HG03439 (cell line): ENCODE results near the gene ALOXE3.

Source experiments
- ATAC-seq: cut with Tn5 transposase; IDR thresholded peaks from one replicate; pipeline ENCODE4 v1.9.1; 2021; ENCODE audit warnings: mild to moderate bottlenecking, moderate library complexity; ENCODE audit not compliant: unreplicated experiment

ALOXE3 gene

DNA sequence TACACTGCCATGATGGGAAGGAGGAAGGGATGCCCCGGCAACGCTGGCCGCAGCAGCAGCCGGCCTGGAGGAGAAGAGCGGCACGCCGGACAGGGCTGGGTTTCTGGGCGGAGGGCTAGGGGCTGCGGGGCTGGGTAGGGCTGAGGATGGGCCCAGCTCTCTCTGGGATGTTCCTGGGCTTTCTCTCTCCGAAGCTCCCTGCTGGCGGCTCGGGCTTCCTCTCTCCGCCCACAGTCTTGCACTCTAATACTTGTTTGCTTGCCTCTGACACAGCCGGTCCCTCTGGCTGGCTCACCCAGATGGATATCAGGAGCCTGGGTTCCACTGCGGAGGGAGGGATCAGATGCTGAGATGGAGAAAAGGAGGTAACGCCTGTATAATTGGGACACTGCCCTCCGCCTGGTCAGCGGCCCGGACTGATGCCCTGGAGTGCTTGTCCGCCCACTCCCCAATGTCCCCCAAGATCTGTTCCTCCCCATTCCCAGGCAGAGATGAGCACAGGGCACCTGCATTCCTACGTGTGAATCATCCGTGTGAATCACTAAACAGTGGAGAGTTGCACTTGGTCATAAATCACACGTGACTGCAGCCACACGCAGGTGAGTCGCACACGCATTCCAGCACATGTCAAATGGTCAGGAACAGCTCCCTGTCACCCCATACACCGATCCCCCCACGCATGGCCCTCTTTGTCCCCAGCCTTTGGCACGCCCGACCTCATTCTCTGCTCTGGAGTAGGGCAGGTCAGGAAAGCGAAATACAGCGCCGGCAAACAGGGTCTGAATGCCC, at the start of gene ALOXE3:
Gene ALOXE3 (minus strand): TSS at position 535 of the 789 bp plus-strand sequence. CDS start 524 bp downstream, at position 11.
- ATAC-seq, result peak; percentile 0

DNA sequence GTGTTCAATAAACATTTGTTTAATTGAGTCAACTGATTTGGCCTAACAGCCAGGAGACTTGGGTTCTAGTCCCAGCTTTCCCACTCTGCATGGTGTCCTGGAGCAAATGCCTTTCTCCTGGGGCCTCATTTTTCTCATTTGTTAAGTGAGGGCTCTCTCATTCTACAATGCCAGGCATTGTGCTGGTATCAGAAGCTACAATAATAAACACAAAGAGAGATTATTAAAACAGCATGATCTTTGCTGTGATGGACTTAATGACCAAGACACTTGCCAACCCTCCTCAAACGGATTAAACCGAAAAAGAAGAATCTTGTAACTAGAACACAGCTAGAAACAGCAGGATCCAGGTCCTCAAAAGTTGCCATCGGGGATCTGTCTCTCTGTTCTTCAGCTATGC, 49.2 kb upstream of the ALOXE3 start:
- no peak for ATAC-seq

- no peak for ATAC-seq
Observed at GRCh38 chr17:8166731-8167130, 48.4 kb upstream of the ALOXE3 start.

DNA sequence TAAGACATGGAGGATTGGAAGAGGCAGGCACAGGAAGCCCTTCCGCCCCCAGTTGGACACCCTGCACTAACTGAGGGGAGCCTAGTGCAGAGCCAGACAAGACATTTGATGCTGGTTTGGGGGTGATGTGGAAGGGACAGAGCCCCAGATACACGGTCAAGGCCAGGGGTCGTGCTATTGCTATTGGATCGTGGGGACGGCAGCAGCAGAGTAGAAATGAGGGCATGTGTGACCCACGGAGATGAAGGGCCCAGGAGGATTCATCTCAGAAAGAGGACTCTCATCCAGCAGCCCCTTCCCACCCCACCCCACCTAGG, 46.5 kb upstream of the ALOXE3 start:
- ATAC-seq, result no peak

- ATAC-seq, result no peak
Observed at GRCh38 chr17:8163978-8164814, 45.9 kb upstream of the ALOXE3 start.

DNA sequence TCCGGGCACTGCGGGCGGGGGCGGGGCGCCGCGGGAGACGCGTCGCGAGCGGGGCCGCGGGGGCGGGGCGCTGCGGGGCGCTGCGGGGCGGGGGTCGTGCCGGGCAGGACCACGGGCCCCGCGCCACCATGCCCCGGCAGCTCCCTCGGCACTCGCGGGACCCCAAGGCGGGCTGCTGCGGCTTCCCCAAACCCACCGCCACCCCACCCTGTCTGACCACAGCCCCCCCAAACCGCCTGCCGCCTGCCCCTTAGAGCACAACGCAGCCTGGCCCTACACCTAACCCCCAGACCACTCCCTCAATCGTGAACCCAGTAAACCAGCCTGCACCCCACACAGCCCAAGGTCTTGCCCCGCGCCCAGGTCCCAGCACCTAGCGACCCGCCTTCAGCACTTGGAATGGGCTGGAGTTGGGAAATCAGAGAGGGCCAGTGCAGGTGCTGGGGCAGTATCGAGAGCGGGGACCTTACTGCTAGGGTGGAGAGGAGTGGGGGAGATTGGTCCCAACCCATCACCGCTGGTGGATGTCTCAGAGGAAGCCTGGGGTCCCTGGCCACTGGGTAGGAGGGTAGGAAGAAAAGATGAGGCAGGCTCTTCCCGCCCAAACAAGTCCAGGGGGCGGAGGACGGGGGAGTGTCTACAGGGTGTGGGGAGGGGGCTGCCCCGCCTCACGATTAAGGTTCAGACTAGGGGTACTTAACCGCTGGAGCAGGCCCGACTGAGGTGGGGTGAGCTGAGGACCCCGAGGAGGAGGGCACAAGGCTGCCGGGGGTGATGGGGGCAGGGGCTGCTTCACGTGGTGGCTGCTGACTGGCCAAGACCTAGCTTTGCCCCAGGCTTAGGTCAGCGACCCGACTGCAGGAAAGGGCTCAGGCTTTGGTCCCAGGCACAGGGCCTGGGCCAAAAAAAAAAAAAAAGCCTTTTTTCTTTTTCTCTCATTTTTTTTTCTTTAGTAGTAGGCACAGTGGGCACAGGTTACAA, 45.0 kb upstream of the ALOXE3 start:
- ATAC-seq, result no peak

GRCh38 chr17:8162233-8162996, 44.1 kb upstream of the ALOXE3 start, which contains the start of gene VAMP2:
Gene VAMP2 (minus strand): TSS chr17:8162948. CDS start chr17:8162879, 69 bp downstream.
- ATAC-seq, result no peak

GRCh38 chr17:8161289-8162232, 43.2 kb upstream of the ALOXE3 start:
- ATAC-seq, result no peak

DNA sequence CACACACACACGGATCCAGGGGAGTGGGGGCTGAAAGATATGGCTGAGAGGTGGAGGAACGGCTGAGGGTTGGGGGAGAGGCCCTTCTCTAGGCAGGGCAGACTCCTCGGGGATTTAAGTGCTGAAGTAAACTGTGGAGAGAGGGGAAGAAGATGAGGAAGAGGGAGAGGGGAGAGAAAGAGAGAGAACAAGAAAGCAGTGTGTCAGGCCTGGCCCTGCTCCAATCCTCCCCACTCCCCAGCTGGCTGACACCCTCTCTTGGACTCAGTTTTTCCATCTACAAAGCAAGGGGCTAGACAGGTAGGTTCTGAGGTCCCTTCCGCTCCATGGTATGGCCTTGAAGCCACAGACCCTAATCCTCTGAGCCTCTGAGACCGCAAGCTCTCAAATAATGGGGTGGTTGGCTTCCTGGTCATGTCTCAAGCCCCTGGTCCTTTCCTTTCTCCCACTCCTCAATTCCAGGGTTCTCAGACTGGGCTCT, 42.5 kb upstream of the ALOXE3 start:
- no peak for ATAC-seq

DNA sequence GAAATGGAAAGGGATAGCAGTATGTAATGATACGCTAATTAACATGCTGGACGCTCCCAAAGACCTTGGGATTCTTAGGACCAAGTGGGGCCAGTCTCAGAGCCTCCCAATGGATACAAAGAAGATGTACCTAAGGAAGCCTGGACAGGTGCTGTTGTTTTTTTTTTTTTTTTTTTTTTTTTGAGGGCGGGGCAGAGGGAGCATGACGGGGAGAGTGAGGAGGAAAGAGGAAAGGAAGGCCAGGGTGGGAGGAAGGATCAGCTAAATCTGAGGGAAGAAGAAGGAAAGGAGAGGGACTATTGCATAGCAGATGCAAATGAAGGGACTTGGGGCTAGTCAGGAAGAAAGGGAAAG, 41.9 kb upstream of the ALOXE3 start:
- ATAC-seq, result no peak

- no peak for ATAC-seq
Observed at GRCh38 chr17:8159459-8160223, 41.3 kb upstream of the ALOXE3 start.

DNA sequence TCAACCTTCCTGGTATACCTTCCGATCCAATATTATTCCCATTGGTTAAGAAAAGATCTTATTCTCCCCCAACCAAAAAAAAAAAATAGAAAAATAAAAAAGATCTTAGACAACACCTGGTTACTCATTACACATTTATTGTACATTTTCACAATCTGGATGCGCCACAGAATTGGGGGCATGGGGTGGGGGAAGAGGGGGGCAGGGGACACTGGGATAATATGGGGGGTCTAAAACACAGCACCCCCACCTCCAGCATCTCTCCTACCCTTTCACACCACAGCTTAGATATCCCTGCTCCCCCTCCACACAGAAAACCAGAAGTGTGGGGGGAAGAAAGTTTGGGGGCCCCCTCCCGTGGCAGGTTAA, 40.7 kb upstream of the ALOXE3 start:
- no peak for ATAC-seq

DNA sequence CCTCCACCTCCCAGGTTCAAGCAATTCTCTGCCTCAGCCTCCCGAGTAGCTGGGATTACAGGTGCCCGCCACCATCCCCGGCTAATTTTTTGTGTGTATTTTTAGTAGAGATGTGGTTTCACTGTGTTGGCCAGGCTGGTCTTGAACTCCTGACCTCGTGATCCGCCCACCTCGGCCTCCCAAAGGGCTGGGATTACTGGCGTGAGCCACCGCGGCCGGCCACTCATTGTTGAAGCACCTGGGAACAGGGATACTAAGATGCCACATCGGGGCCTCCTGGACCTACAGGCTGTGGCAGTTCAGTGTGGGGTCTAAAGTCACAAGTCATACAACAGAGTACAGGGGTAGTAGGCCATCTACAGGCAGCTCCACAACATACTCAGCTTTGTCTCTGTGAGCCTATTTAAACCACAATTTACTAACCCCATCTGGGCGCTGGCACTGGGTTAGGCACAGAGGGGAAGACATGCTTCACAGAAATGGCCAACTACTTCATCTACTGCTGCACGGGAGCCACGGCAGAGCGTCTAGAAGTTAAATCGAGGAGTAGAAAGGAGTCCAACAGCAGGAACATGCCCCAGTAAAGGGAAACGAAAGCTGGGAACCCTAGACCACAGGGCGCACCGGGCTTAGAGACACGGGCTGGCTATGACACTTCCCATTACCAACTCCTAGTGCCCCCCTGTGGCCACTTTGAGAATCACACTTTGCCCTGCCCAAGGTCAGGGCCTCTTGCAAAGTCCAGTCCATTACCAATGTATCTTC, 40.1 kb upstream of the ALOXE3 start:
- no peak for ATAC-seq

DNA sequence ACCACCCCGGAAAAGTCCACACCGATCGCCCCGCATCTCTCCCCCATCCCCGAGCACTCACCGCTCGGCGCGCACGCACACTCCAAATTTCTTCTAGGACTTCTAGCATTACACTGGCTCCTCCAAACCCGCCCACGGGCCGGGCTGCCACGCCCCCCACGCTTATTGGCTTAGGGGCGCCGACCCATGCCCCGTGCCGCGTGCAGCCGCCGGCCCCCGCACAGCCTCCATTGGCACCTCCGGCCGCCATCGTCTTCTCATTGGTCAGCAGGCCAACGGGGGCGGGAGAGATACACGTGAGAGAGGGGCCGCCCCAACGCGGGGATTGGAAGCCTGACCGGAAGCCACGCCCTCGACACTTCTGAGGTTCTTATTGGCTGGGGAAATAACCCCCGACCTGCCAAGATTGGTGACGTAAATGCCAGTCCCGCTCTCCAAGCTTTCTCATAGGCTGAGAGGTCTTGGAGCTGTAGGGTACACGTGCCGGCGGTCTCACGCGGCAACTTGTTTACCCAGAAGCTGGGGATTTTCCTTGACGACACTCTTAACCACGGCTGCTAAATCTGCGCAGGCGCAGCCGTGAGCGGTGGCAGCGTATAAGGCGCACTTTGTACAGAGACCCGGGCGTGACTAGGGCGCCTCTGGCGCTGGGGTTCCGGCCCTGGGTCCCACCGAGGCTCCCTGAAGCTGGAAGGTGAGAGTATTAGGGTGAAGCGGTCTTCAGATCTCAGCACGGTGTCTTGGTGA, 38.1 kb upstream of the ALOXE3 start:
- peak; percentile 77 for ATAC-seq

DNA sequence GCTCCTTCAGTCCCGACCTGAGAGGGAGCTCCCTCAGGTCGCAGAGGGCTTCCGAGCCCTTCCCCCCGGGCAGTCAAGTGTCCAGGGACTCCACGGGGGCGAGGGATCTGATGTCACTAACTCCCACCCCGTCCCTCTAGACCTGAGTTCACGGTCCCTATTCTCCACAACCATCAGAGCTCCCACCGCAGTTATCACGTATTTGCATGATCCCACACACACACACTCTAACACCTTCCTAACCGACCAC, 37.6 kb upstream of the ALOXE3 start:
- no peak for ATAC-seq

DNA sequence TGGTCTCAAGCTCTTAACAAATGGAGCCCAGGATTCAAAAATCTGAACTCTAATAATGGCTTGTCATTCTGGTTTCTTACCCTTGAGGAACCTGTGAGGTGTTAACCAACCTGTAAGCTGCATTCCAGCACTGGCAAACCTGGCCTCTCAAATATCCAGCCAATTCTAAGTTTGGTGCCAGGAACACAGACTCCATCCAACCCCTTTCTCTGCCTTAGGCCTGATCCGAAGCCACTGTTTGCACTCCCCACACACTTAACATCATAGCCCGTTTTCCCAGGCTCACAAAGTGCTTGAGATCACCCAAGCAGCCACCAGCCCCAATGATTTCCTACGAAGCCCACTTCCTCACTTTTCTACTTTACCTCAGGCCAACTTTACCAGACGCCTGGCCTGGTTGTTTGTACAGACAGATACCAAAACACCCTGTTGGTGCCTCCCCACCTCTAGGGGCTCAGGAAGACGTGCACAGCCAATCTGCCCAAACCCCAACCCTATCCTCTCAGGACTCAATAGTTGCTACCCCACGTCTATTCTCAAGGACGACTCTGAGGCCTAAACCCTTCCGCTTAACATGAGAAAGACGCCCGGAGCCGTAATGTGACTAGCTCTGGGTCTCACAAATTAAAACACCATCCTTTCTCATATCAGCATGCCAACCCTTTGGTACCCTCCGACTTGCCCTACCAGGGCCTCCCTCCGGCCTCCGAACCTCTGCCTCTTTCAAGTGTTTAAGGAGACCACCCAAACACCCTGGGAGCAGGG, 37.1 kb upstream of the ALOXE3 start:
- ATAC-seq, result no peak
